Stimulated activated CD4-positive, alpha-beta T cell treated with anti-CD3 and anti-CD28 coated beads, Interleukin-4, amount 100 ng/mL, for 48 hours (primary cell): Measurements from ENCODE around the gene EIF2S3B.
"Not testable (repeated sequence)": the region's sequence is repeated elsewhere in the genome, so short reads cannot be mapped to it uniquely, and the experiment has no call there.

Experiments used
- DNase-seq, 2 donors: peaks; one replicate each; pipeline ENCODE4 v3.0.0-alpha.2; 2020; ENCODE audit warnings: low read depth in 2 of 2

EIF2S3B gene

DNA sequence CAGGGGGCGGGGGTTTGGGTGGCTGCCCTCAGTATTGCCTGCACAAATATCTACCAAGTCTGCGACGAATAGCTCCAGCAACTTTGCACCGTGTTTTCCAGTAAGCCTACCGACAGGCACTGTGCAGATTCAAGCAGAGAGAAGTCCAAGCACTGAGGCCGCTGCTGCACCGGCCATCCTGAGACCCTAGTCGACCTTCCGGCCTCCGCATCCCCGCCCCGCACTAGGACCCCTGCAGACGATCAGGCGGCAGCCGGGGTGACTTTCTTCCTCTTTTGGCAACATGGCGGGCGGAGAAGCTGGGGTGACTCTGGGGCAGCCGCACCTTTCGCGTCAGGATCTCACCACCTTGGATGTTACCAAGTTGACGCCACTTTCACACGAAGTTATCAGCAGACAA lies at the start of gene EIF2S3B:
TSS of gene EIF2S3B (plus strand) at position 271 of the 400 bp plus-strand sequence. CDS start at position 284, 13 bp downstream.
- DNase-seq, result no peak

DNA sequence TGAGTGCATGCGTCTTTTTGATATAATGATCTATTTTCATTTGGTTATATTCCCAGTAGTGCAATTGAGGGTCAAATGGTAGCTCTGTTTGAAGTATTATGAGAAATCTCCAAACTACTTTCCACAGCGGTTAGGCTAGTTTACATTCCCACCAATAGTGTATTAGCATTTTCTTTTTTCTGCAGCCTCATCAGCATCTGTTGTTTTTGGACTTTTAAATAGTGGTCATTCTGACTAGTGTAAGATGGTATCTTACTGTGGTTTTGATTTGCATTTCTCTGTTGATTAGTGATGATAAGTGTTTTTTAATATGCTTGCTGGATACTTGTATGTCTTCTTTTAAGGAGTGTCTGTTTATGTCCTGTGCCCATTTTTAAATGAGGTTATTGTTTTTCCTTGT lies 48.8 kb upstream of the EIF2S3B start:
- DNase-seq, result no peak

DNA sequence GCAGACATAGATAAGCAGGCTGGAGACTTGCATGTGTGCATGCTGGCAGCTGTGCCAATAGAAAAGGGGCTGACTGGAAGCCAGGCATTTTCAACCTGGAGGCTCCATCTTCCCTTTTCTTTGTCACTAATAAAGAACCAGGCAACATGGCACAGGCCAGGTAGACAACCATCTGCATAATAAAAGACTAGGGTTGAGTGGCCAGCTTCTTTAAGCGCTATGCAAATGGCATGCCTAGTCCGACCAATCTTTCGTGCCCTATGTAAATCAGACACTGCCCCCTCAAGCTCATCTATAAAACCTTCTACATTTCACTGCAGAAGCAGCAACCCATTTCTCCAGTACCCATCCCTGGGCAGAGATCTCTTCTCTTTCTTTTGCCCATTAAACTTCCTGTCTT lies 47.9 kb upstream of the EIF2S3B start:
- no peak for DNase-seq

DNA sequence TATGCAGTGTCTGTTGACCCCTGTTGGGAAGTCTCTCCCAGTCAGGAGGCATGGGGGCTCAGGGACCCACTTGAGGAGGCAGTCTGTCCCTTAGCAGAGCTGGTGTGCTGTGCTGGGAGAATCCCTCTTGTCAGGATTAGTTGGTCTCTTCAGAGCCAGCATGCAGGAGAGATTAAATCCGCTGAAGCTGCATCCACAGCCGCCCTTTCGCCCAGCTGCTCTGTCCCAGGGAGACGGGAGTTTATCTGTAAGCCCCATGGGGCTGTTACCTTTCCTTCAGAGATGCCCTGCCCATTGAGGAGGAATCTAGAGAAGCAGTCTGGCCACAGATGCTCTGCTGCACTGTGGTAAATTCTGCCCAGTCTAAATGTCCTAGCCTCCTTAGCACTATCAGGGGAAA lies 39.4 kb upstream of the EIF2S3B start:
- DNase-seq, result no peak

DNA sequence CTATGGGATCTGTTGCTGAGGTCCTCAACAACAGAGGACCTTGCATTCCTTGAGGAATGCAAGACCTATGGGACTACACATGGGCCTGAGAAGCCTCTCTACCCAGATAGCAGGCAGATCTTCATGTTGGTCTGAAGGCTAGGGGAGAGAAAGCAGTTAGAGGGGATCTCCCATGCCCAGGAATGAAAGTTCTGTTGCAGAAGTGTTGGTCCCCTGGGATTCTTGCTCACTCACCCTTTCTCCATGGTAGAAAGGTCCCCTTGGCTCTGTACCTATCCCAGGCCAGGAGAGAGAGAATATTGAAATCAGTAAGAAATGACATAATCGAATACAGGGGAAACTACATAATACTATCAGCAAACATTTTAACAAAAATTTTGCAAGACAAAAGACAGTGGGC lies 36.0 kb upstream of the EIF2S3B start:
- no peak for DNase-seq

DNA sequence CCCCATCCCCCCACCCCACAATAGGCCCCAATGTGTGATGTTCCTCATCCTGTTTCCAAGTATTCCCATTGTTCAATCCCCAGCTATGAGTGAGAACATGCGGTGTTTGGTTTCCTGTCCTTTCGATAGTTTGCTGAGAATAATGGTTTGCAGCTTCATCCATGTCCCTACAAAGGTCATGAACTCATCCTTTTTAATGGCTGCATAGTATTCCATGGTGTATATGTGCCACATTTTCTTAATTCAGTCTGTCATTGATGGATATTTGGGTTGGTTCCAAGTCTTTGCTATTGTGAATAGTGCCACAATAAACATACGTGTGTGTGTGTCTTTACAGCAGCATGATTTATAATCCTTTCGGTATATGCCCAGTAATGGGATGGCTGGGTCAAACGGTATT lies 32.9 kb upstream of the EIF2S3B start:
- DNase-seq, result not testable (repeated sequence)

DNA sequence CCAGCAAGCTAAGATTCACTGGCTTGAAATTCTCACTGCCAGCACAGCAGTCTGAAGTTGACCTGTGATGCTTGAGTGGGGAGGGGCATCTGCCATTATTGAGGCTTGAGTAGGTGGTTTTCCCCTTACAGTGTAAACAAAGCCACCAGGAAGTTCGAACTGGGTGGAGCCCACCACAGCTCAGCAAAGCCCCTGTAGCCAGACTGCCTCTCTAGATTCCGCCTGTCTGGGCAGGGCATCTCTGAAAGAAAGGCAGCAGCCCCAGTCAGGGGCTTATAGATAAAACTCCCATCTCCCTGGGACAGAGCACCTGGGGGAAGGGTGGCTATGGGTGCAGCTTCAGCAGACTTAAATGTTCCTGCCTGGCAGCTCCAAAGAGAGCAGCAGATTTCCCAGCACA lies 23.8 kb upstream of the EIF2S3B start:
- DNase-seq, result not testable (repeated sequence)

DNA sequence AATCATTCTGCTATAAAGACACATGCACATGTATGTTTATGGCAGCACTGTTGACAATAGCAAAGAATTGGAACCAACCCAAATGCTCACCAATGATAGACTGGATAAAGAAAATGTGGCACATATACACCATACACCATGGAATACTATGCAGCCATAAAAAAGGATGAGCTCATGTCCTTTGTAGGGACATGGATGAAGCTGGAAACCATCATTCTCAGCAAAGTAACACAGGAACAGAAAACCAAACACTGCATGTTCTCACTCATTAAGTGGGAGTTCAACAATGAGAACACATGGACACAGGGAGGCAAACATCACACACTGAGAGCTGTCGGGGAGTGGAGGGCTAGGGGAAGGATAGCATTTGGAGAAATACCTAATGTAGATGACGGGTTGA lies 18.4 kb upstream of the EIF2S3B start:
- not testable (repeated sequence) for DNase-seq

DNA sequence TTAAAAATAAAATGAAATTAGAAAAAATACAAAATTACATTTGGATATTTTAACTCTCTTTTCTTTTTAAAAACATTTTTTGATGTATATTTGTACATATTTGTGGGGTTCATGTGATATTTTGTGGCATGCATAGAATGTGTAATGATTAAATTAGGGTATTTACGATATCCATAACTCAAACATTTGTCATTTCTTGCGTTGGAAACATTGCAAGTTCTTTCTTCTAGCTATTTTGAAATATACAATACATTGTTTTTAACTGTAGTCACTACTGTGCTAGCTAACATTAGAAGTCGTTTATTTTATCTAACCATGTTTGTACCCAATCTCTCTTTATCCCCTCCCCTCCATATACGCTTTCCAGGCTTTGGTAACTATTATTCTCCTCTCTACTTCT lies 13.9 kb upstream of the EIF2S3B start:
- DNase-seq, result no peak

DNA sequence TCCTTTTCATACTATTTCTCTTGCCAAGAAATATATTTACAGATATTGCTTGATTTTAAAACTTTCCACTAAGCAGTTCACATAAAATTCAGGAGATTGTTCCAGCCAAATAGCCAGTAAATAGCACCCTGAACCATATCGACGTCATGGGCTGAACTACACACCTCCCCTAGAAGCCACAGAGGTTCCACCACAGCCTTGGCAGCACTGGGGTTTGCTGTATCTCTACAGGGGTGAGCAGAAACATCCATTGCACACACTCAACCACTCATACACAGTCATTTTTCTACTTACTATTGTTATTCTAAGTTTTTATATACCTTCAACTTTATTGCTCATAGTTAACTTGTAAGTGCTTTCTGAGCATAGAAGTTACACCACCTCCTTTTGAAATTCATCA lies 8.1 kb upstream of the EIF2S3B start:
- DNase-seq, result peak; percentile 11 to 19

DNA sequence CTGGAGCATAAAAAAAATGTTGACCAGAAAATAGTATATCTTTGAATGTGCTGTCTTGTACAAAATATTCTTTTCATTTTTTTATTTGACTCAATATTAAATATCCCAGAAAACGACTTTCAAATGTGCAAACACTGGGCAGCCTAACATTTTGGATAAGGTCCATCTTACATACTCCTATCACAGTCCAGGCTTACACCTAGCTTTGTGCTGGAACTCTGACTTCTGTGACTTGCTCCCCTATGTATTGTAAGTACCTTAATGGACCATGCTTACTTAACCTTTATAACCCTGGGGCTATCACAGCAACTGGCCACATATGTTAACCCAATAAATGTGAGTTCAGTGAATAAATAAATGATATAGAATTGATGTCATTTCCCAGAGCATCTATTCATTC lies 7.6 kb upstream of the EIF2S3B start:
- DNase-seq, result no peak

DNA sequence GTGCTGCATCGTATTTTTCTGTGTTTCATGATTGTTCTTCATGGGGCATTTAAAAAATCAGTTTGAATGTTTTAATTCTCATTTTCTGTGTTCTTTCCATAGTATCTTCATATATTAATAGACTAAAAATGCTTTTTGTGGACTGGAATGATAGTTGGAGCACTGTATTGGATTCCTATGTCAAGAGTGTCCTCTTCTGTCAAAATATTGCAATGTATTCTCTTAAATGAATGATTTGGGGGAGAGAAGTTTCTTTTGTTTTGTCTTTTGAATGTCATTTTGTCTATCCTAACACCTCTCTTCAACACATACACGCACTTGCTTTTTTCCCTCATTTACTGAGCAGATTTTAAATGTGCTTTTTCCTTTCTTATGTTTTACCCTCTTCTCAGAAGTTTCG lies 4.7 kb upstream of the EIF2S3B start:
- no peak for DNase-seq

DNA sequence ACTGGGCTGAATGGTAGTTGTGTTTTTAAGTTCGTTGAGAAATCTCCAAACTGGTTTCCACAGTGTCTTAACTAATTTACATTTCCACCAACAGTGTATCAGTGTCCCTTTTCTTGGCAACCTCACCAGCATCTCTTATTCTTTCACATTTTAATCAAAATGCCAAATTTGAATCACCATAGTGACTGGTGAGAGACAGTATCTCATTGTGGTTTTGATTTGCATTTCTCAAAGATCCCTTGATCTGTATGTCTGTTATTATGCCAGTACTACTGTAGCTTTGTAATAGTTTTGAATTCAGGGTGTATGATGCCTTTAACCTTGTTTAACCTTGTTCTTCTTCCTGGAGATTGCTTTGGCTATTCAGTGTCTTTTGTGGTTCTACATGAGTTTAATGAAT lies 2.2 kb upstream of the EIF2S3B start:
- no peak for DNase-seq

DNA sequence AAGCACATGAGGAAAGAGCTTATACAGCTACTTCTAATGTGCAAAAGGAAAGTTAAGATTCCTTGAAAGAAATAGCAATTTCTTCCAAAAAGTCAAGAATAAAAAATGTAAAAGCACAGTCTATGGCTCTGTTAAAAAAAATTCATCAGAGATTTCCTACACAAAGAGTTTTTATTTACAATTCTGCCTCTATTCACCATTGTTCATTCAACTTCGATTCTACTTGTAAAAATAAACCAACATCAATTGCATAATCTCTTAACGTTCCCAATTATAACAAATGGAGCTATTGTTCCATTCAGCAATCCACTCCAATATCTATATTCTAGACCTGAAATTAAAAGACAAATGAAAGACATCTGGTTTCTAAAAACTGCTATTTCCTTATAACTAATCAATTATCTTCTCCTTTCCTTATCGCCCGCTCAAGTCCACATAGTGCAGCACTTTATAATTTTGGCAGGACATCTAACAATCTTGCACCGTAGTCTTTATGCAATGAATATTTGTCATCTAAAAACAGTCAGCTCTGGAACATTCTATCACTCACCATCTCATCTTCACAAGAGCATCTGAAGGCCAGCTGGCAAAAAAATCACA lies 6.2 kb downstream of the EIF2S3B start:
- no peak for DNase-seq

DNA sequence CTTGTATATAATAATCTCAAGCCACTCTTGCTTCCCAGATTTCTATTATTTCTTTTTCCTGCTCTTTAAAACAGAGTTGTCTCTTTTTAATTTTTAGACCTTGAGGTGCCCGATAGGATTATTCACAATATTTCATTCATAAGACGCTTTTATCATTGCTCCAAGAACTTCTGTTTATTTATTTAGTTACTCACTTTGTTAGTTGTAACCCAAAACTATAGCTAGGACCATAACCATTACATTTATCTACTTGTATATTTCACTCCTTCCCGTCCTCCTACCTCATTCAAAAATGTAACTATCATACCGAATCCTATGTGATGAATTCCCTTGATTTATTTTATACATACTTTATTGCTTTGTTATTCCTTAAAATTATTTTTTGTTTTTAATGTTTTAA lies 7.1 kb downstream of the EIF2S3B start:
- DNase-seq, result no peak

DNA sequence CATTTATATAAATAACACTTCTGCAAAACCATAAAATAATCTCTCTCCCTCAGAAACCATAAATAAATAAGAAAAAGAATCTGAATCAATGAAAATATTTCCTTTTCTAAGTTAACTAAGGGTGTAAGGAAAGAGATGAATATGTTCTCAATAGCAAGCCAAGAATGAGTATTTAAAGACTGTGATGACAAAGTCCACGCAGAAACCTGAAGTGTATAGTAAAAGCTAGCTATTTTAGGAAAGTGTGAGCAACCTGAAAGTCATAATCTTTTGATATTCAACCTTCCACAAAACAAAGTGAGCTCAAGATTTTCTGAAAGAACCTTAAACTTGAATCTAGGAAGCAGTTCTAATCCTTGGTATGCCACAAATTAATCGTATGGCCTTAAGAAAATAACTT lies 15.9 kb downstream of the EIF2S3B start:
- DNase-seq, result no peak

DNA sequence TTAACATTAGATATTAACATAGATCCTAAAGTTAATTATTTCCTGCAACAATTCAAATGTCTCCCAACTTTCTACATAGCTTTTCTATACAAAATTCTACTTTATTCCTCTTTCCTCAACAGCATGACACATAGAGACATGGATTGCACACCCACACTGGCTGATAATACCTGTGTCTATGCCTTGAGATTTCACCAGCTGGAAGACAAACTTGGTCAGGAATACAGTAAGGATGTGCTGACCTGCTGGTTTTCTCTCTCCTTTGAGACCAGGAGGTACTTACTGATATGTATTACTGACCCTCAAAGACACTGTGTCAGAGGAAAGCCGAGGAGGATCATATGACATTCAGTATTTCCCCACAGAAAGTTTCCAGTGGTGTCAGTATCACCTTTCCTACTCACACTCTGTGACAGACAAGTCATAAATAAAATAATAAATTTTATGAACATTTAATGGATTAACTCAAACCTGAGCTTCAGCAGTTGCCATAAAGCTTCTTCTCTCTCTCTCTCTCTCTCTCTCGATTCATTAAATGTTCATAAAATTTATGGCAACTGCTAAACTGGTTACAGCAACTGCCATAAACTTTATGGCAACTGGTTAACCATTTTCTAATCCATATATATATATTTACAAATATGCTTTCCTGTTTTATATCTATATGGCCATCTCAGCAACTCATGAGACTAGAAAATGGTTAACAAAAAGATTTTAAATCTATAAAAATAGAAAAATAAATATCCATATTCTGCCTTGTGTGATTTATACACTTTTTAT lies 22.7 kb downstream of the EIF2S3B start:
- no peak for DNase-seq

DNA sequence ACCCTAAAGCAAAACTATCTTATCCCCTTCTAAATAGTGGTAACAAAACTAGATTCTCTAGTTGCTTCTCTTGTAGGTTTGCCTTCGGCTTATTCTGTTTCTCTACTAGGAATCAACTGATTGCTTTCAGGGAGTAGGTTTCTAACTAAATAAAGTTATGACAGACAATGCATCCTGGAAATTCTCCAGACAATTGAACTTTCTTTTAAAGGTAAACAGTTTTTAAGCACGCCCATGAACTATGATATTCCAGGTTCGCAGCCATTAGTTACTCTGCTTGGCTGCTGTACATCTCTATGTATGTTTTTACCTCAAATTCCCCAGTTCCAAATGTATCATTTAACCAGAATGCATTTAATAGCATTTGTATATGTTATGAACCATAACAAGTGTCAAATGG lies 23.9 kb downstream of the EIF2S3B start:
- no peak for DNase-seq

DNA sequence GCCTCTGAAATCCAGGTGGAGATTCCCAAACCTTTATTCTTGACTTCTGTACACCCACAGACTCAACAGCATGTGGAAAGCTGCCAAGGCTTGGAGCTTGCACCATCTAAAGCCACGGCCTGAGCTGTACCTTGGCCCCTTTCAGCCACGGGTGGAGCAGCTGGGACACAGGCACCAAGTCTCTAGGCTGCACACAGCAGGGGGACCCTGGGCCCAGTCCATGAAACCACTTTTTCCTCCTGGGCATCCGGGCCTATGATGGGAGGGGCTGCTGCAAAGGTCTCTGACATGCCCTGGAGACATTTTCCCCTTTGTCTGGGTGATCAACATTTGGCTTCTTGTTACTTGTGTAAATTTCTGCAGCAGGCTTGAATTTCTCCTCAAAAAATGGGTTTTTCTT lies 32.0 kb downstream of the EIF2S3B start:
- DNase-seq, result no peak

DNA sequence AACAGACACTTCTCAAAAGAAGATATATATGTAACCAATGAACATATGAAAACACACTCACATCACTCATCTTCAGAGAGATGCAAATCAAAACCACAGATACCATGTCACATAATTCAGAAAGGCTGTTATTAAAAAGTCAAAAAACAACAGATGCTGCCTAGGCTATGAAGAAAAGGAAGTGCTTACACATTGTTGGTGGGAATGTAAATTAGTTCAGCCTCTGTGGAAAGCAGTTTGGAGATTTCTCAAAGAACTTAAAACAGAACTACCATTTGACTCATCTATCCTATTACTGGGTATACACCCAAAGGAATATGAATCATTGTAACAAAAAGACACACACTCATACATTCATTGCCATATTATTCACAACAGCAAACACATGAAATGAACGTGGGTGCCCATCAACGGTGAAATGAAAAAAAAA lies 35.1 kb downstream of the EIF2S3B start:
- no peak for DNase-seq

DNA sequence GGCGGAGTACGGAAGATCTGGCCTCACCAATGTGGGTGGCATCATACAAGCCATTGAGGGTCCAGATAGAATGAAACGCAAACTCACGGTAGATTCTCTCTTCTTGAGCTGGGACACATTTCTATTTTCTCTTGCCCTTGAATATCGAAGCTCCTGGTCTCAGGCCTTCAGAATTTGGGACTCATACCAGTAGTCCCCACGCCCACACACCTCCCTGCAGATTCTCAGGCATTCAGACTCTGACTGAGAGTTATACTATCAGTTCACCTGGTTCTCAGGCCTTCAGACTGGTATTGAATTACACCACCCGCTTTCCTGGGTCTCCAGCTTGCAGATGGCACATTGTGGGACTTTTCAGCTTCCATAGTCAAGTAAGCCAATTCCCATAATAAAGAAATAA lies 37.8 kb downstream of the EIF2S3B start:
- DNase-seq, result no peak

DNA sequence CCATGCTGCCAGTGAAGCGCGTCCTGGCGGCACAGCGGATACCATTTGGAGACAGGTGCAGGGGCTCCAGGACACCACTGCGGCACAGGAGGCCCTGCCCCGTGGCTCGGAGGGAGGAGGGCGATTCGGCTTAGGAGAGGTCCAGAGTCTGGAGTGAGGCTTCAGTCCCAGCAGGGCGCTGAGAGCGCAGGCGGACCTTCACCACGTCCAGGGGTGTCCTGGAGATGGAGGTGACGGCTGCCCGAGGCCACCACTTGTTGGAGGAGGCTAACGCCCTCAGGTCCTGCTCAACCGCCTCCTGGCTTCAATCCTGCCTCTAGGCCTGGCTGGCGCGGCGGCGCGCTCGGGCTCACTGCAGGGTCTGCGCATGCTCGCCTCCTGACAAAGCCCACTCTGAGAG lies 45.7 kb downstream of the EIF2S3B start:
- DNase-seq, result no peak

DNA sequence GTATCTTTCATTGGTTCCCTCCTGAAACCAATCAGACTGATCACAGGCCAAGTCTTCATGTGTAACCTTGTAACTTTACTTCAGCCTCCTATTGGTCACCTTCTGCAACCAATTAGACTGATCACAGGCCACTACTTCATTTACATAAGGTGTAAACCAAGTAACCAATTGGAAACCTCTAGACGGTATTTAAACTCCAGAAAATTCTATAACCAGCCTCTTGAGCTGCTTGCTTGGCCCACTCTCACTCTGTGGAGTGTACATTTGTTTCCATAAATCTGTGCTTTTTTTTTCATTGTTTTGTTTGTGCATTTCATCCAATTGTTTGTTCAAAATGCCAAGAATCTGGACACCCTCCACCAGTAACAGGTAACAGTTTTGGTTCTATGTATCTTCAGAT lies 47.5 kb downstream of the EIF2S3B start:
- no peak for DNase-seq
